Mesothelial cell of epicardium (in vitro differentiated cells): ENCODE measurements around the gene PGAP6. TPM values are rescaled to one million over a fixed set of nuclear protein-coding genes. Genes with fewer than 3 reads are reported as not detected.

Source experiments
- DNase-seq, 2 experiments: peaks; one replicate each; pipeline ENCODE4 v3.0.0; 2021; ENCODE audit warnings: low spot score in 2 of 2; ENCODE audit not compliant: unreplicated experiment in 2 of 2
- H3K27ac Mint-ChIP-seq: 2 replicates; pipeline ENCODE4 v1.8.0; 2021; ENCODE audit warnings: mixed read lengths
- H3K27me3 Mint-ChIP-seq: 2 replicates; pipeline ENCODE4 v1.8.0; 2021; ENCODE audit warnings: low read depth, mixed read lengths
- H3K36me3 Mint-ChIP-seq: 2 replicates; pipeline ENCODE4 v1.8.0; 2021; ENCODE audit warnings: mixed read lengths
- H3K4me1 Mint-ChIP-seq: 2 replicates; pipeline ENCODE4 v1.8.0; 2021; ENCODE audit warnings: mixed read lengths
- H3K4me3 Mint-ChIP-seq: 2 replicates; pipeline ENCODE4 v1.8.0; 2021; ENCODE audit warnings: mild to moderate bottlenecking, moderate library complexity, mixed read lengths
- H3K9me3 Mint-ChIP-seq: 2 replicates; pipeline ENCODE4 v1.8.0; 2021; ENCODE audit warnings: mixed read lengths
- total RNA-seq: library from RNA; stranded (reverse); gene quantifications from 3 replicates; pipeline ENCODE4 v1.2.1, GENCODE V29; 2021
- TF ChIP-seq, protein P1 (sequence below): fragments of 200-600 bp; sonication (generic); IDR thresholded peaks from one replicate; pipeline ENCODE4 v1.5.0; 2021; ENCODE audit warnings: antibody characterized with exemption; ENCODE audit not compliant: unreplicated experiment

The PGAP6 gene
- total RNA-seq, 1 donor from 2014 or later = 51.4 TPM

DNA sequence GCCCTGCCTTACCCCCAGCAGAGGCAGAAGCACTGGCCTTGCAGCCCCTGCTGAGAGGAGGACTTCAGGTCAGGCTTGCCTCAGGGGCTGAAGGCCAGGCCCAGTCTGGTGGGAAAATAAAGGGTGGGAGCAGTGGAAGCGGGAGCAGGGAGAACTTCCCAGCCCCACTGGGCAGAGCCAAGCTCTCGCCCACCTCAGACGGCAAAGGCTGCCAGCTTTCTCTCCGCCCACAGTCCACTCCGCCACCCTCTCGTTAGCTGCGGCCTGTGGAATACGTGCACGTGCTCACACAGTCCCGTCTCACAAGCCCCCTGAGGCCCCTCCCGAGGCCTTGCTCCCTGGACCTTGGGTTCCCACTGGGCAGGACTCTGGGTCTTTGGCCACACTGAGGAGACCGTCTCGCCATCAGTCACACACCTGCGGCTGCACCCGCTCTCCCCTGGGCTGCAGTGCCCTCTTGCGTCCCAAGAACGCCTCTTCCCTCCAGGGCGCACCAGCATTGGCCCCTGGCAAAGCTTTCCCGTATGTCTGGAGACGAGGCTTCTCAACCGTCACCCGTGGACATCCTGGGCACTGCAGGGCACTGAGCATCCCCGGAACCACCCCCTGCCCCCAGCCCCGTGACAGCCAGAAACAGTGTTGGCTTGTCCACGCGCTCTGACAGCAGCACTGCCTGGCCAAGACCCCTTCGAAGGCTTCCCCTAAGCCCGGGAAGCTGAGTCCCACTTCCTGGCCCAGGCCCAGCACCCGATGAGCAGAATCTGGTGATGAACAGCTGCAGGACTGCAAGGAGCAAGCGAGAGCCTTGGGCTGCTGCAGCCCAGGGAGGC is 19.7 kb downstream of the PGAP6 start:
- Mint-ChIP-seq H3K27ac (no peak overlapping the region), H3K4me3 (no peak overlapping the region), H3K9me3 (no peaks in the 10 kb centered on the region), H3K36me3 (peaks cover 1% of the 10 kb centered on the region), H3K4me1 (peaks cover 4% of the 10 kb centered on the region), H3K27me3 (peaks cover 2% of the 10 kb centered on the region)
- peak in 1 of 2 experiments; percentile 76 for DNase-seq
- TF ChIP-seq, protein P1, sequence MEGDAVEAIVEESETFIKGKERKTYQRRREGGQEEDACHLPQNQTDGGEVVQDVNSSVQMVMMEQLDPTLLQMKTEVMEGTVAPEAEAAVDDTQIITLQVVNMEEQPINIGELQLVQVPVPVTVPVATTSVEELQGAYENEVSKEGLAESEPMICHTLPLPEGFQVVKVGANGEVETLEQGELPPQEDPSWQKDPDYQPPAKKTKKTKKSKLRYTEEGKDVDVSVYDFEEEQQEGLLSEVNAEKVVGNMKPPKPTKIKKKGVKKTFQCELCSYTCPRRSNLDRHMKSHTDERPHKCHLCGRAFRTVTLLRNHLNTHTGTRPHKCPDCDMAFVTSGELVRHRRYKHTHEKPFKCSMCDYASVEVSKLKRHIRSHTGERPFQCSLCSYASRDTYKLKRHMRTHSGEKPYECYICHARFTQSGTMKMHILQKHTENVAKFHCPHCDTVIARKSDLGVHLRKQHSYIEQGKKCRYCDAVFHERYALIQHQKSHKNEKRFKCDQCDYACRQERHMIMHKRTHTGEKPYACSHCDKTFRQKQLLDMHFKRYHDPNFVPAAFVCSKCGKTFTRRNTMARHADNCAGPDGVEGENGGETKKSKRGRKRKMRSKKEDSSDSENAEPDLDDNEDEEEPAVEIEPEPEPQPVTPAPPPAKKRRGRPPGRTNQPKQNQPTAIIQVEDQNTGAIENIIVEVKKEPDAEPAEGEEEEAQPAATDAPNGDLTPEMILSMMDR = peak; percentile 25

DNA sequence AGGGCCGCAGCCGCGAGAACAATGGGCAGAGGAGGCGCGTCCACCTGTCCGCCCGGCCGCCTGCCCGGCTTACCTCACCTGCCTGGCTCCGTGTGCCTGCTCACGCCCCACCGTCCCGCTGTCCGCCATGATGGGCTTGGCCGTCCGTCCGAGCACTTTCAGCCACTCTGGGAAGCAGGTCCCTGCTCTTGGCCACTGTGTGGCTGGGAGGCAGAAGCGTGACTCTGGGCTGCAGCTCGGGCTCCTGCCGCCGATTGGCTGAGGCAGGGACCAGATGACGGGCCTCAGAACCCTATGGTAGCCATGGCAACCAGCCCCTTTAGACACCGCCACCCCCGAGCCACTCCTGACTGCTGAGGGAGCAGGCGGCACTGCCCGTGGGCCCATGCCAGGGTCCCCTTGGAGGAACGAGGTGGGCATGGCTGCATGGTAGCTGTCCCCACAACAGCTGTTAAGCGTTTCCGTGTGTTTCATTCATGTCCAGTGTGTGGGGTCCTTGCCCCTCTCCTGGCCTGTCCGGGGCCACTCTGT is 20.4 kb downstream of the PGAP6 start:
- TF ChIP-seq, protein P1 = no peak
- Mint-ChIP-seq H3K4me3 (no peak overlapping the region), H3K36me3 (no peaks in the 10 kb centered on the region), H3K27ac (no peak overlapping the region), H3K4me1 (peaks cover 4% of the 10 kb centered on the region), H3K27me3 (peaks cover 2% of the 10 kb centered on the region), H3K9me3 (no peaks in the 10 kb centered on the region)
- DNase-seq = no peak

DNA sequence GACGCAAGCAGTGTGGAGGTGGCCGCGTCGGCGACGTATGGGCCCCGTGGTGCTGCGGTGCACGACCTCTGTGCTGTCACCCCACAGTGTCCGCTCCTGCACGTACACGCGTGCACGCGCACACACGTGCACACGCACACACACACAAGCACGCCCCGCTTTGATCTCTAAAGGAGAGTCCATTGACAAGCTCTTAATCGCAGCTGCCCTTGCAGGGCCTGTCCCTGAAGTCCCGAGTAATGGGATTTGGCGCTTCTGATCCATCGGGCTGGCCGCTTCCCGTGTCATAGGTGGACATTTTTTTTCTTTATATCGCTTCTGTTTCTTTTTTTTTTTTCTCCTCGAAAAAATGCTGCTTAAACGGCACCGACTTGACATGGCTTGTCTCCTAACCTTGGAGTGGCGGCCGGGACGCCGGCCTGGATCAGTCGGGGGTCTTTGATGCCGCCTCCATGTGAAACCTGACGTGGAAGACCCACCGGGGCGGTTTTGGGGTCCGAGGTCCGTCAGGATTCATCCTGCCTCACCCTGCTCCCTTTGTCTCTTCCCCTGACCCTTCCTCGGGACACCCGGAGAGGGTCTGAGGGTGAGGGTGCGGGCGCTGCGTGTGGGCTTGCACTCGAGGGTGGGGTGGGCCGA is 21.0 kb downstream of the PGAP6 start:
- H3K27ac Mint-ChIP-seq = no peak overlapping the region
- DNase-seq = no peak
- TF ChIP-seq, protein P1 = no peak
- no peak overlapping the region for H3K4me3 Mint-ChIP-seq
- no peaks in the 10 kb centered on the region for H3K9me3 Mint-ChIP-seq
- peaks cover 2% of the 10 kb centered on the region for H3K27me3 Mint-ChIP-seq
- H3K4me1 Mint-ChIP-seq = peaks cover 4% of the 10 kb centered on the region
- no peaks in the 10 kb centered on the region for H3K36me3 Mint-ChIP-seq

DNA sequence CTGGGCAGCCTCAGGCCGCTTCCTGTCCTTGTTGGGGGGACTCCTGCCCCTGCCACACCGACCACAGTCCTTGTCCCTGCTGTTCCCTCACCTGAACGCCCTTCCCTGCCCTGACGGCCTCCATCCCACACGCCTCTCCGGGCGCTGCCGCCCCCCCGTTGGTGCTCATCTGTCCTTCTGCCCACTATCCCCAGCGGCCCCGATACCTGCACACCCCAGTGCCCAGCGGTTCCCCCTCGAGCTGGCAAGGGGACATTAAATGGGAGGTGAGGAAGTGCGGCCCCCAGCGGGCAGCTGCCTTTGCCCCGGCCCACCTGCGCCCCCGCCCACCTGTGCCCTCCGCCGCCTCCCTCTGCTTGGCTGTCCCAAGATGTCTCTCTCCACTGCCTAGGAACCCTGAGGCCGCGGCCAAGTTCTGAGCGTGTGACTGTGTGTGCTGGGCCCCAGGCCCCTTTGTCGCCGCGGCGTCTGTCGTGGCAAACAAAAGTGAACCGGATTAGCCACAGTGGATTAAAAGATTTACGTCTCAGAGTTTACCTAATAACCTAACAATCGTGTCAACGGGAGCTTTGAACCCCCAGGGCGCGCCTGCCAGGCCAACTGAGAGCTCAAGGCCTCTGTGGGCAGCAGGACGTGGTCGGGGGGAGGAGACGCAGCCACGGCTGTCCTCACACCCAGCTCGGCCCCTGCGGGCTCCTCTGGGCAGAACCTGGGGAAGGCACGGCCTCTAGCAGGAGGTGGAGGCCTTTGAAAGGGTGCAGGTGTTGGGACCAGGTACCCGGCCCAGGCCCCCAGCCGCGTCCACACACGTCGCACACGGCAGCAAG is 21.7 kb downstream of the PGAP6 start:
- H3K36me3 Mint-ChIP-seq = no peaks in the 10 kb centered on the region
- H3K27me3 Mint-ChIP-seq = peaks cover 2% of the 10 kb centered on the region
- no peaks in the 10 kb centered on the region for H3K9me3 Mint-ChIP-seq
- H3K4me1 Mint-ChIP-seq = peaks cover 4% of the 10 kb centered on the region
- no peak for DNase-seq
- H3K27ac Mint-ChIP-seq = no peak overlapping the region
- TF ChIP-seq, protein P1 = no peak
- H3K4me3 Mint-ChIP-seq = no peak overlapping the region

DNA sequence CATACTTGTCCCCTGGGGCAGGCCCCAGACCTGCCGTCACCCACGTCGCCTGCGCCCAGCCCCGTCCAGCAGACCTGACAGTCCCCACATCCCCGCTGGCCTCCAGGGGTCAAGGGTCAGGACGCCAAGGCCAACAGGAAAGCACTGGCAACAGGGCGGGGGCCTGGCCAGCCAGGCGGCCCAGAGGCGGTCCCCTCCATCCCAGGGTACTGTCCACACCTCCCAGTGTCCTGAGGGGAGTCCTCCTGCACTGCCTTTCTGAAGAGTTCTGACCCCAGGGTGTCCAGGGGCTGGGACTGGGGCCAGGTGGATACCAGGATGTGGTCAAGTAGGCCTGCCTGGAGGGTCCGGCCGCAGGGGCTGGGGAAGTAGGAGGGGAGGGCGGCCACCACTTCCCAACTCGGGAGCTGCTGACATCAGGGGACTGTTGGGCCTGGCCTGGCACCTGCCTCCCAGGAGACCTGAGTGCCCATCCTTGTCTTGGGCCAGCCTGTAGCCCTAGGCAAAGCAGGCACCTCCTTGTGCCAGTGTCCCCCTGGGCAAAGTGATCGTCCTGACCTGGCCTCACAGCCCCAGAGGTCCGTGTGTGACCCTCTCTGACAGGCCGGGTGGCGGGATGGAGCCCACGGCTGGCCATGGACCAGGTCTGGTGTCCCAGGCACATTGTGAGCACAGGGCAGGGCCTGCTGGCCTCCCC is 22.6 kb downstream of the PGAP6 start:
- no peaks in the 10 kb centered on the region for H3K9me3 Mint-ChIP-seq
- H3K36me3 Mint-ChIP-seq = no peaks in the 10 kb centered on the region
- no peak for DNase-seq
- TF ChIP-seq, protein P1 = no peak
- H3K27me3 Mint-ChIP-seq = peaks cover 2% of the 10 kb centered on the region
- peaks cover 4% of the 10 kb centered on the region for H3K4me1 Mint-ChIP-seq
- H3K27ac Mint-ChIP-seq = no peak overlapping the region
- no peak overlapping the region for H3K4me3 Mint-ChIP-seq
